GM06990 (cell line): ENCODE results near the gene FGF12.

Experiments
- DNase-seq: peaks from one replicate; pipeline ENCODE4 v3.0.0-alpha.2; 2011; ENCODE audit not compliant: insufficient read length; ENCODE audit errors: extremely low read depth
- H3K27me3 ChIP-seq: replicated peaks from 2 replicates; pipeline ENCODE4 v1.6.0; 2011; ENCODE audit warnings: low read length; ENCODE audit not compliant: control insufficient read depth, insufficient read depth
- H3K36me3 ChIP-seq: 2 replicates; pipeline ENCODE4 v1.5.1; 2011; ENCODE audit warnings: low read length; ENCODE audit not compliant: control insufficient read depth, insufficient read depth
- H3K4me3 ChIP-seq: replicated peaks from 2 replicates; pipeline ENCODE4 v1.5.1; 2011; ENCODE audit warnings: low read depth, mild to moderate bottlenecking, control low read depth, low read length
- TF ChIP-seq, protein P1 (sequence below): IDR thresholded peaks from 2 replicates; pipeline ENCODE4 v1.5.1; 2011; ENCODE audit warnings: low read length, control low read depth, mild to moderate bottlenecking, inconsistent platforms; ENCODE audit not compliant: insufficient read depth, poor library complexity, severe bottlenecking

The FGF12 gene

DNA sequence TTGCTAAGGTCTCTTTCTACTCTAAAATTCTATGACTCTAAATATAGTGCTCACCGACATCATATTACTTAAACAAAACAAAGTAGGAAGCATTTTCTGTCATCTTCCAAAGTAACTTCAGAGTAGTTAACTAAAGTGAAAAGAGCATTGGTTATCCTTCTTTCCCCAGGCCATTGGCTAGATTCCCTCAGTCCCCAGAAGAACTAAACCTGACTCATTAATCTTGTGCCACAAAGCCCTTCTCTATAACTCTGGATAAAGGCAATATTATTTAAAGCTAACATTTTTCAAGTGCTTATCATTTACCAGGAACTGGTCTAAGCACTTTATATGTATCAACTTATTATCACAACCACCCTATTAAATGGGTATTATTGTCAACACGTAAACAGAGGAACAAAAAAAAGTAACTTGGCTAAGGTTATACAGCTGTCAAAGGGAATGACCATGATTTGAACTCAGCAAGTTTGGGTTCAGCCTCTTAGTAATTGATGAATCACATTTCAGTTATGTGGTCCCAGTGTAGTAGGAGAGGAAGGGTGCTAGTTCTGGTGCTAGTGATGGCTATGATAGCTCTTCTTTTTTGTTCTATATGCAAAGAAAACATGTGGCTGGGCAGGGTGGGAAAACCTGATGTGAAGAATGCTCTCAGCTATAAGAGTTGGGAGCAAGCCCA lies 304.9 kb downstream of the FGF12 start:
- H3K4me3 ChIP-seq: no peak overlapping the region
- no peak for DNase-seq
- TF ChIP-seq, protein P1, sequence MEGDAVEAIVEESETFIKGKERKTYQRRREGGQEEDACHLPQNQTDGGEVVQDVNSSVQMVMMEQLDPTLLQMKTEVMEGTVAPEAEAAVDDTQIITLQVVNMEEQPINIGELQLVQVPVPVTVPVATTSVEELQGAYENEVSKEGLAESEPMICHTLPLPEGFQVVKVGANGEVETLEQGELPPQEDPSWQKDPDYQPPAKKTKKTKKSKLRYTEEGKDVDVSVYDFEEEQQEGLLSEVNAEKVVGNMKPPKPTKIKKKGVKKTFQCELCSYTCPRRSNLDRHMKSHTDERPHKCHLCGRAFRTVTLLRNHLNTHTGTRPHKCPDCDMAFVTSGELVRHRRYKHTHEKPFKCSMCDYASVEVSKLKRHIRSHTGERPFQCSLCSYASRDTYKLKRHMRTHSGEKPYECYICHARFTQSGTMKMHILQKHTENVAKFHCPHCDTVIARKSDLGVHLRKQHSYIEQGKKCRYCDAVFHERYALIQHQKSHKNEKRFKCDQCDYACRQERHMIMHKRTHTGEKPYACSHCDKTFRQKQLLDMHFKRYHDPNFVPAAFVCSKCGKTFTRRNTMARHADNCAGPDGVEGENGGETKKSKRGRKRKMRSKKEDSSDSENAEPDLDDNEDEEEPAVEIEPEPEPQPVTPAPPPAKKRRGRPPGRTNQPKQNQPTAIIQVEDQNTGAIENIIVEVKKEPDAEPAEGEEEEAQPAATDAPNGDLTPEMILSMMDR: no peak
- H3K27me3 ChIP-seq: no peaks in the 10 kb centered on the region; the same call in 1 of the 2 replicates
- no peaks in the 10 kb centered on the region for H3K36me3 ChIP-seq

DNA sequence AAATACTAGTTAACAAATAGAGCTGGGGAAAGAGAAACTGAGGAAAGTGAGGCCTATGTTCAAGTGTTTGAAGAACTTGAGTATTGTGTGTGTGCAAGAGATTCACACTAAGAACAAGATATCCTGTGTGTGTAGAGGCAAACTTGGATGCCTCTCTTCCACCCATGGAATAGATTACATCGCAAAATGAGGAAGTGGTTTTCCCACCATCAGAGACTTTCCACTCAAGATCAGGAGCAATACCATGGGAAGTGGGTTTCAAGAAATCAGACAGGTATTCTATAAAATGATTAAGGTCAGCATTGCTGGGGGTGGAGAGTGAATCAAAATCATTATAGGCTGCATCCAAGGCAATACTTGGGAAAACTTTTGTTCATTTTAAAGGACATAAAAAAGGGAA lies 308.0 kb downstream of the FGF12 start:
- H3K27me3 ChIP-seq: no peaks in the 10 kb centered on the region; the same call in 1 of the 2 replicates
- DNase-seq: no peak
- H3K36me3 ChIP-seq: no peaks in the 10 kb centered on the region
- H3K4me3 ChIP-seq: no peak overlapping the region
- TF ChIP-seq, protein P1: no peak

- no peak overlapping the region for H3K4me3 ChIP-seq
- no peaks in the 10 kb centered on the region; the same call in 1 of the 2 replicates for H3K27me3 ChIP-seq
- no peaks in the 10 kb centered on the region for H3K36me3 ChIP-seq
- no peak for DNase-seq
- TF ChIP-seq, protein P1: no peak
Observed at GRCh38 chr3:192417559-192418055, 309.7 kb downstream of the FGF12 start.

GRCh38 chr3:192417017-192417416 lies 310.3 kb downstream of the FGF12 start:
- TF ChIP-seq, protein P1: no peak

GRCh38 chr3:192413461-192413860 lies 313.9 kb downstream of the FGF12 start:
- Histone ChIP-seq H3K4me3 (no peak overlapping the region), H3K36me3 (no peaks in the 10 kb centered on the region), H3K27me3 (no peaks in the 10 kb centered on the region; the same call in 1 of the 2 replicates)
- TF ChIP-seq, protein P1: no peak
- DNase-seq: no peak

More at GRCh38 chr3:192417017-192417416, 310.3 kb downstream of the FGF12 start:
- no peak for DNase-seq
- no peaks in the 10 kb centered on the region; the same call in 1 of the 2 replicates for H3K27me3 ChIP-seq
- no peaks in the 10 kb centered on the region for H3K36me3 ChIP-seq
- H3K4me3 ChIP-seq: no peak overlapping the region

DNA sequence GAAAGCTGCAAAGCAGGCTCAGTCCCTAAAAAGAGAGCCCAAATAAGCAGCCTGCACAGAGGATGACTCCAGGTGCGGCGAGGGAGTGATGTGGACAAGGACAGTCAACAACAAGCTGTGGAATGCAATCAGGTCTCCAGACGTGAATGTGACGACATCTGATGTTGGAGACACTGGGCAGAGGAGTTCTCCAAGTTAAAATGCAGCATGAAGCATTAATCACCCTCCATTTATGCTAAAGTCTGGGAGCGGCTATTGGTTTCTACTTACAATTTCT lies 316.7 kb downstream of the FGF12 start:
- TF ChIP-seq, protein P1: no peak
- no peak for DNase-seq
- no peaks in the 10 kb centered on the region for H3K36me3 ChIP-seq
- no peaks in the 10 kb centered on the region for H3K27me3 ChIP-seq
- H3K4me3 ChIP-seq: no peak overlapping the region
